ENCODE results near the gene SHLD3.
"Not testable (repeated sequence)": the region's sequence is repeated elsewhere in the genome, so short reads cannot be mapped to it uniquely, and the experiment has no call there.

SHLD3 gene, protein sequence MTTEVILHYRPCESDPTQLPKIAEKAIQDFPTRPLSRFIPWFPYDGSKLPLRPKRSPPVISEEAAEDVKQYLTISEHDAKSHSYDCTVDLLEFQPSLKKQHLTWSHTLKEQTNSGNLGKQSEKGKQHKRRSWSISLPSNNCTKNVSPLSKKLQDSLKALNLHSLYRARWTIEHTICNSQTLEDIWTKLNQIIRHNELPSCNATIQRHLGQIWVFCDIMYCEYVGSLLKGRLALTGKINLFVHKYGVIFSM

DNA sequence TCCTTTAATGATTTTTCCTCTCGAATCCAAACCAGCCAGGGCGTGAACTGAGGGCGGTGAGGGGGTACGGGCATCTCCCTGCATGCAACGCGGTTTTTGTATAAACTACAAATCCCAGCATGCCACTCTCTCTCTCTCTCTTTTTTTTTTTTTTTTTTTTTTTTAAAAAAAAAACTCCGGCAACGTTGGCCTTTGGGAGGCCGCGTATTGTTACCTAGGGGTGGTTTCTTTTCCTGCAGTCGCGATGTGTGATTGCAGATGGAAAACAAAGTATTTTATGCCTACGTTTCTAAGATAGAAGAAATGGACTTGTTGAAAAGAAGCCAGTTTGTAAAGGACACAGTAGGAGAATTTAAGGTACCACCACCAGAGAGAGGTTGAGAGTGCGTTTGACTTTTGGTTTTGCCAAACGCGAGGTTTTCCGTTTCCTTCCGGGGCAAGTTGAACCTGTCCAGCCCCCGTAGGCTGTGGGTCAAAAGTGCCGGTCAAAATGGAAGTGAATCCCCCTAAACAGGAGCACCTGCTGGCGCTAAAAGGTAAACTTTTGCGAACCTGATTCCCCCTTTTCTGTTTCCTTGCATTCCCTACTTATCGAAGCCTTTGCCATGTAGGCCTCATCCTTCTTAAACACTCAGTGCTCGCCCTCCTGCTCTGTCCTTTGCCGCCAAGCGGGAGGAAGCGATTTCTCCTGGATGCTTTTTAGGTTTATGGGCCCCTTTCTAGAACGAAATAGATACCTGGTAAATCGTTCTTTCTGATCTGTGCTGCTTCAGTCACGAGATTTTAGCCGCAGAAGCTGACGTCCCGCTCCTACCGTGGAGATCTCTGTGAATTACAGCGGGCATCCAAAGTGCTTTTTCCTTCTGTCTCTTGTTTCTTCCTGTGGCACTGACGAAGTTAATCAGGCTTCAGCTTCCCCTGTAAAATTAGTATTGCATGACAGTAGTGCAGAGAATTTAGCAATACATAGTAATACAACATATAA, at the start of gene SHLD3, which contains the start of gene TRAPPC13:
SHLD3 (plus strand) TSS at position 457 of the 985 bp plus-strand sequence. CDS start 4,561 bp downstream, outside the sequence.
TRAPPC13 (plus strand) TSS at position 457 of the 985 bp plus-strand sequence; CDS start at position 491, 34 bp downstream.
- peak; percentile 54 to 62 (median 55) for DNase-seq (ENCODE audit: low read depth in 3 of 3, low spot score in 1 of 3)

DNA sequence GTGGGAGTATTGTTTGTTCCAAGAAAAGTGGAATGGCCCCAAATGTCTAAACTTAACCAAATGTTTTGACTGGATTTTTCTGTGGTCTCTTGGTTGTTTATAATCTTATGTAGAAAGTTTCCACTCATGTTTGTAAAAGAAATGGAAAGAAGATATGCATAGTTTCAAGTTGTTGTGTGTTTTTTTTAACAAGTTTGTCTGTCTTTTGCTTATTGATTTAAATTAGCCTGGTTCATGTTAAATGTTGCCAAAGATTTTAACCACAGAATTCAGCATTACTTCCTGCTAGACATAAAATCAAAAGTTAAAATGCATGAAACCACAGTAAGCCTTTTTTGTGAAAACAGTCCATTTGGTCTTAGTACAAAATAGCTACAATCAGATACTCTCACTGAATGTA, 47.7 kb upstream of the SHLD3 start:
- DNase-seq (ENCODE audit: low read depth in 3 of 3, low spot score in 1 of 3) = no peak

DNA sequence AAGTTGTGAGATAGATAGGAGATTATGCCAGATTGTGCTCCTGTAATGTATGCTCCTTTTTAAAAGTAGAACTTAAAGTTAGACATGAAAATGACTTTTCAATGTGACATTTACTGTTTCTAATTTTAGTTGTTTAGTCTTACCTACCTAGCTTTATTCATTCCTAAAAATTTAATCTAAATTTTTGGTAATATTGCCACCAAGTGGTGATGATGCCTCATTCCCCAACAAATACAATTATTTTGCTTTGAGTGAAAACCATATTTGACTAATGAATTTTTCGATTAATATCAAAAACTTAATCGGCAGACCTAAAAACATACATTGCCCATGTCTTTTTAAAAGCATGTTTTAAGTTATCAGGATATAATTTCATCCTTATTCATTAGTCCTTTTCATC, 36.1 kb upstream of the SHLD3 start:
- no peak for DNase-seq (ENCODE audit: low read depth in 3 of 3, low spot score in 1 of 3)

DNA sequence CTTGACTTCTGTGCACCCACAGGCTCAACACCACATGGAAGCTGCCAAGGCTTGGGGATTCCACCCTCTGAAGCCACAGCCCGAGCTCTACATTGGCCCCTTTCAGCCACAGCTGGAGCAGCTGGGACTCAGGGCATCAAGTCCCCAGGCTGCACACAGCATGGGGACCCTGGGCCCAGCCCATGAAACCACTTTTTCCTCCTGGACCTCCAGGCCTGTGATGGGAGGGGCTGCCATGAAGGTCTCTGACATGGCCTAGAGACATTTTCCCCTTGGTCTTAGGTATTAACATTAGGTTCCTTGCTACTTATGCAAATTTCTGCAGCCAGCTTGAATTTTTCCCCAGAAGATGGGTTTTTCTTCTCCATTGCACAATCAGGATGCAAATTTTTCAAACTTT, 23.1 kb upstream of the SHLD3 start:
- not testable (repeated sequence) for DNase-seq (ENCODE audit: low read depth in 3 of 3, low spot score in 1 of 3)

DNA sequence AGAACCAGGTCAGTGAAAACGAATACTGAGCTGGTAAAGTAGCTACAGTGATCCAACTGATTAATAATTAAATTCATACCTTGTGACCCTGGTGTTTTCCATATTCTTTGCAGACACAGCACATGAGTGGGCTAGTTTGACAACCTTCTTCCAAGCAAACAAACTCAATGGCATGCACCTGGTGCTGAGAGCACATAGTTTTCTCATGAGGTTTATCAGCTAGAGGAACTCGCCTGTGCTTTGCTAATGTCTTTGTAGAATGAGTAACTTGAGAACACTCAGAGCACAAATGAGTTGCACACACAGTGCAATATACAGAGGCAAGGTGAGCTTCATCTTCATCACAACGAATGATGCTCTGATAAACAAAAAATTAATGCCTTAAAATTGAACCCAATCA, 13.3 kb upstream of the SHLD3 start:
- DNase-seq (ENCODE audit: low read depth in 3 of 3, low spot score in 1 of 3) = no peak

DNA sequence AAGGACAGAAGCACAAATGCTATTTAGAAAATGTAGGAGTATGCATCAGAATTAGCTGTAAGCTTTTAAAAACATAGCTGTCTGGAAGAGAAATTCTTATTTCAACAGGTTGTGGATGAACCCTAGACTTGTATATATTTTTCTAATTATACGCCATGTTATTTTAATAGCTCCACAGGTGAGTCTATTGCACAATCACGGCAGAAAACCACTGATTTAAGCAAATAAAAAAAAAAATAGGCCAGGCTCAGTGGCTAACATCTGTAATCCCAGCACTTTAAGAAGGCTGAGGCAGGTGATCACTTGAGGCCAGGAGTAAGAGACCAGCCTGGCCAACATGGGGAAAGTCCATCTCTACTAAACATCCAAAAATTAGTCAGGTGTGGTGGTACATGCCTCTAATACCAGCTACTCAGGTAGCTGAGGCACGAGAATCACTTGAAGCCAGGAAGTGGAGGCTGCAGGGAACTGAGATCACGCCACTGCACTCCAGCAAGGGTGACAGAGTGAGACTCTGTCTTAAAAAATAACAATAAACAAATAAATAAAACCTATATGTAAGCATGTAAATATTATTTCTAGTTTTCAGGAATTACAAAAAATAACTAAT, 12.4 kb upstream of the SHLD3 start:
- no peak for DNase-seq (ENCODE audit: low read depth in 3 of 3, low spot score in 1 of 3)

DNA sequence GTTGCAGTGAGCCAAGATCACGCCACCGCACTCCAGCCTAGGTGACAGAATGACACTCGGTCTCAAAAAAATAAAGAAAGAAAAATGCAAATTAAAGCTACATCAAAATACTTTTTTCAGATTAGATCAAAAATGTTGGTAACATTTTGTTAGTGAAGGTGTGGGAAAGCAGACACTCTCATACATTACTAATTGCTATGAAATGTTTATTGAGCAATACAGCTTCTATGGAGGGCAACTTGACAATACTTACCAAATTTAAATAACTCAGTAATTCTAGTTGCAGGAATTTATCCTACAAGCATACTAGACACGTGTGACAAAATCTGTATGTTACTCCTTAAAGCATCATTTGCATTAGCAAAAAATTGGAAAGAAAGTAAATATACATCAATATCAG, 4.8 kb upstream of the SHLD3 start:
- DNase-seq (ENCODE audit: low read depth in 3 of 3, low spot score in 1 of 3) = no peak

DNA sequence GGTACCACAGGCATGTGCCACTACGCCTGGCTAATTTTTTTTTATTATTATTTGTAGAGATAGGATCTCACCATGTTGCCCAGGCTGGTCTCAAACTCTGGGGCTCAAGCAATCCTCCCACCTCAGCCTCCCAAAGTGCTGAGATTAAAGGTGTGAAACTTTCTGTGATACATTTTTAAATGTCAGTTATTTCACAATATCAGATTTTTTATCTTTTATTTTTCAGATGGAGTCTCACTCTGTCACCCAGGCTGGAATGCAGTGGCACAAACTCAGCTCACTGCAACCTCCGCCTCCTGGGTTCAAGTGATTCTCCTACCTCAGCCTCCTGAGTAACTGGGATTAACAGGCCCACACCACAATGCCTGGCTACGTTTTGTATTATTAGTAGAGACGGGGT, 2.9 kb upstream of the SHLD3 start:
- not testable (repeated sequence) for DNase-seq (ENCODE audit: low read depth in 3 of 3, low spot score in 1 of 3)

DNA sequence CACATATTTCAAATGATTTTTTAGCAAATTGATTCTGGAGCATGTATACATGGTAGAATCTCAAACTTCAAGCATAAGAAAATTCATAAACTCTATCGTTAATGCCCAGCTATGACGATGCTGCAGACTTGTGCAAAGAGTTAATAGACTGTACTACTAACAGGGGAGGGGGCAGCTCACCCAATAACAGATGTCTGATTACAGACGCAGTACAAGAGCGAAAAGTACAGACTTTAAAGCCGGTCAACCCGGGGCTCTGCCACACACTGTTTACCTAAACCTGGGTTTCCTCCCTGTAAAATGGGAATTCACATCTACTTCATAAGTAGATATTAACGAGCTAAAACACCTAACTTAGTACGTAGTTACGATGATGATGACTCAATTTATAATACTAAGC, 1.3 kb upstream of the SHLD3 start:
- no peak for DNase-seq (ENCODE audit: low read depth in 3 of 3, low spot score in 1 of 3)

DNA sequence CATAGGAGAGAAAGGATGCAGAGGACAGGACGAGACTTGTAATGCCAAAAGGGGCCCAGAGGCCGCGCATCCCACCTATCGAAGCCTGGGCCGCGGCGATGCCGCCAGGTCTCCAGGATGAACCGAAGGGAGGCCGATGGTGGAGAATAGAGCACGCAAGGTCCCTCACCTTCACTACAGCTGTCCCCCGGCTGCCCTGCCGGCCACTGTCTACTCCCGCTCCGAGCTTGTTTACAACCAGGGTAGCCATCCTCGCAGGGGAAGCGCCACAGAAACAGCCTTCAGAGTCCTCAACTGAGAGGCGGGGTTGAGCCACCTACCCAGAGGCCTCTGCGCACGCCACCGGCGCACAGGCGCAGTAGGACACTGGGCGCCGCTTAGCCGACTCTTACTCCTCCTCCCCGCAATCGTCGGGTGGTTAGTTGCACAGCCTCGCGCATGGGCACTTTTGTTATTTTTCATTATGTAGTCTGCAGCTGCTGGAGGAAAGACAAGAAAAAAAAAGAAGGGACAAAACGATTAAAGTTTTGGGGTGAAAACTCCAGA, 729 bp upstream of the SHLD3 start, which contains the start of gene TRIM23:
TRIM23 (minus strand) TSS at position 309 of the 546 bp plus-strand sequence; CDS start at position 250, 59 bp downstream.
- DNase-seq (ENCODE audit: low read depth in 3 of 3, low spot score in 1 of 3) = peak; percentile 73 to 77 (median 74)

DNA sequence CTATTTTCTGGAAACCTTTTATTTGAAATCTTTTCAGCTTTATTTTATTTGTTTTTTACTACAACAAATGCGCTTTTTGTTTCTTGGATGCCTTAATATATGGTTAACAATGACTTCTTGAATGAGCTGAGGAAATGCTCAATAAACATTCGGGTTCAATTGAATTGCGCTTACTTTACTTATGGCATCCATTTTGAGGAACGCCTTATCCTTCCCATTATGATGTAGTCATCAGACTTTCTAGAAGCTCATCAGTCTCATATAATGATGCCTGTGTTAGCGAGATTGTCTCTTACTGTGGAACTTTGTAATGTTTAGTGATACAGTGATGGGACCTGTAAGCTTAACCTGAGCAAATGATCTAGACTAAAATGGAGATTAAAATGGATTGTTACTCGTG, 916 bp downstream of the SHLD3 start:
- DNase-seq (ENCODE audit: low read depth in 3 of 3, low spot score in 1 of 3) = no peak

DNA sequence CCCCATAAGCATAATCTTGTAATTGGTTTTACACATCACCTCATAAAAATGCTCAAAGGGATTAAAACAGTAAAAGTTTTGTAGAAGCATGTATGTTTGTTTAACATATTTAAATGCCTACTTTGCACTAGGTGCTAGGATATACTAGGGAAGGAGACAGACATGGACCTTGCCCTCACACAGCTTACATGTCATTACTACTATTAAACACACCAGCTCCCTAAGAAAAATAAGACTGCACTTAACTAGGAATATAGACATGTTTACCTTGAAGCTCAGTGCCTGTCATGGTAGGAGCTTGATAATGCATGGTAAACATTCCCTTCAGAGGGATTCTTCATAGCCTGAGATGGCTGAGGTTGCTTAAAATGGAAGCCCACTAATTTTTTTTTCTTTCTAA, 6.2 kb downstream of the SHLD3 start:
- no peak for DNase-seq (ENCODE audit: low read depth in 3 of 3, low spot score in 1 of 3)

DNA sequence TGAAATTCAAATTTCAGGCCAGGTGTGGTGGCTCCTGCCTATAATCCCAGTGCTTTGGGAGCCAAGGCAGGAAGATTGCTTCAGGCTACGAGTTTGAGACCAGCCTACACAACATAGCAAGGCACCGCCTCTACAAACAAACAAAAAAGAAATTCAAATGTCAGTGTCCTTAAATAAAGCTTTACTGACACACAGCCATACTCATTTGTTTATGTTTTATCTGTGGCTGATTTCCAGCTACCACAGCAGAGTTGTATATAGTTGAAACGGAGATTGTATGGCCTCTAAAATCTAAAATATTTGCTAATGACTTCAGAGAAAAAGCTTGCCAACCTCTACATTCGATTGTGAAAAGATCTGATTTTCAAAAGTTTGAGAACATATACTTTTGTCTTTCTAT, 15.4 kb downstream of the SHLD3 start:
- DNase-seq (ENCODE audit: low read depth in 3 of 3, low spot score in 1 of 3) = no peak

DNA sequence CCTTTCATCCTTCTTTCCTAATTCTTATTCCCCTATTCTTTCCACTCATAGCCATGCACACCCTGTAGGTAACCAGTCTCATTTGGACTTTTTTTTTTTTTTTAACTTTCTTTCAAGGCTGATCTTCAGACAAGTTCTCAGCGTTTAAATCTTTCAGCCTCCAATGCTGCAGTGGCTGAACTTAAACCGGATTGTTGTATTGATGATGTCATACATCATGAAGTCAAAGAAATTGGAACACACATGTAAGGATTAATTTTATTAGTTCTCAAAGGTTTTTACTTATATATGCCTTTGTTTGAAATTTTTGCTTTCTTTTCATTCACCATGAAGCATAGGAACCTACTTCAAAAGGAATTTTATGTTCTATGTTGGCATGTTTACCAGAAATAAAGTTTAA, 22.1 kb downstream of the SHLD3 start:
- no peak for DNase-seq (ENCODE audit: low read depth in 3 of 3, low spot score in 1 of 3)

DNA sequence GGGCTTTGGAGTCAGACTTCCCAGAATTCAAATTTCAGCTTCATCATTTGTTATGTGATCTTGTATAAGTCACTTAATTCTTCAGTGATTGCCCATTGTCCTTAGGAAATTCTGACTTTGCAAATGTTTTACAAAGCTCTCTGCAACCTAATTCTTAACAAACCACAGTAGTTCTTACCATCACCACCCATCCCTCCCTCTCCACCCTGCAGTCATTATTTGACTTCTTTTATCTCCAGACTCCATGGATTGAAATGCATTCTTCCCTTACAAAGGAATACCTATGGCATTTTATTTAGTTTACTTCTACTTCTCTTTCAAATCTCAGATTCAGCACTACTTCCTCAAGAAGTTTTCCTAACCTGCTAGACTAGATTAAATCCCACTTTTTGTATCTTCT, 23.1 kb downstream of the SHLD3 start:
- DNase-seq (ENCODE audit: low read depth in 3 of 3, low spot score in 1 of 3) = no peak

DNA sequence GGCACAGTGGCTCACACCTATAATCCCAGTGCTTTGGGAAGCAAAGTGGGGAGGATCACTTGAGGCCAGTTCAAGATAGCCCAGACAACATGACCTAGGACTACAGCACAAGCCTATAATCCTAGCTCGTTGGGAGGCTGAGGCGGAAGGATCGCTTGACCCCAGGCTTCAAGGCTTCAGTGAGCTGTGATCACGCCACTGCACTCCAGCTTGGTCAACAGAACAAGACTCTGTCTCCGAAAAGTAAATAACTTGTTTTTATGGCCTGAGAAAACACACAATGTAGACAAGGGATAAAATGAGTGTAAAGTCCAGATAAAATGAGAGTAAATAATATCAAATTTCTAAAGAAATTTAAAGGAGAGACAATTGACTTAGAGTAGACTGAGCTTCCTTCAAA, 26.3 kb downstream of the SHLD3 start:
- no peak for DNase-seq (ENCODE audit: low read depth in 3 of 3, low spot score in 1 of 3)

DNA sequence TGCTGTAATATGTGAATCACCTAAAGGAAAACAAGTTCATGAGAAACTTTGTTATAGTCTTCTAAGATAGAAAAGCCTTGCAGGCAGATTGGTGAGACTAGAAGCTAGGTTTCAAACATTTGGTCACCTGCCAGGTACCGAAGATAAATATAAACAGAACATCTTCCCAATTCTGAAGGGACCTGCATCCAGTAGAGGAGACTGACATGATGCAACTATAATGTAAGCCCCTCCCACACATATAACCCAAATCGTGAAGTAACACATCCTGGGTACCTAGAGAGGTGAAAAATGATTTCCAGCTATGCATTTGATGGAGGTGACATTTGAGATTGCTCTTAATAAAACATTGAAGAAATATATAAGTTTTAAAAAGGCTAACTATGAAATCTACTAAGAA, 29.9 kb downstream of the SHLD3 start:
- no peak for DNase-seq (ENCODE audit: low read depth in 3 of 3, low spot score in 1 of 3)

DNA sequence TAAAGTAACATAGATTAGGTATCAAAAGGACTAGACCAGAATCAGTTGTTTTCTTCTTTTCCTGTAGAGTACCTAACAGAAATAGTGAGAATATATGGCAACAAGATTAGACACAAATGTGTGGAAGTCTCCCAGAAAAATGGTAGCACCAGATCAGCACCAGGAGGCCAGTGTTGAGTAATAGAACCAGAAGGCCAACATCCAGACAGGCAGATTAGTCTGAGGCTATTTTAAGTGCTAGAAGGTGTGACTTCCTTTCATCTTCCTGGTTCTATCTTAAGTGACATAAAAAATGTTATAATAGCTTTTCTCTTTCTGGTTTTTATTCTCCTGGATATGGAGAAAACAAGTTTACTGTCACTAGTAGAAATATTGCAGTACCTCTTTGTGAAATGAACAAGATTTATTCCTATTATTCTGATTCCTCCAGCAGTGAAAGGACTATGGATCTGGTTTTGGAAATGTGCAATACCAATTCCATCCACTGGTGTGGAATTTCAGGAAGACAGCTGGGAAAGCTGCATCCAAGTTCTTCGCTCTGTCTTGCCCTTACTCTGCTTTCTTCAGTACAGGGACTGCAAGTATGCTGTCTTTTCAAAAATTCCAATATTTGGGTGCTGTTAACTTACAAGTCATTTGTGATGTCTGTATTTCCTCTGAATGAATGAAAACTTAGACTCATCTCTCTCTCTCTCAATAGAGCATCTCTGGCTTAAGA, 39.1 kb downstream of the SHLD3 start:
- DNase-seq (ENCODE audit: low read depth in 3 of 3, low spot score in 1 of 3) = no peak

DNA sequence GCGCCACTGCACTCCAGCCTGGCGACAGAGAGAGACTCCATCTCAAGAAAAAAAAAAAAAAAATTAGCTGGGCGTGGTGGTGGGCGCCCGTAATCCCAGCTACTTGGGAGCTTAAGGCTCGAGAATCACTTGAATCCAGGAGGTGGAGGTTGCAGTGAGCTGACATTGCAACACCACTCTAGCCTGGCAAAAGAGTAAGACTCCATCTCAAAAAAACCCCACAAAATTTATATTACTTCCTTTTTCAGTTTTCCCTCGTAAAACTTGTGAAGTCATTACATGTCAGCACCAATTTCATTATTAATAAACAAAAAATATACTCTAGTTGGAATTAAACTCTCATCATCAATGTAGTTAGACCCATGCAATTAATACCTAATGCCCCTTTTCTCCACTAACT, 43.9 kb downstream of the SHLD3 start:
- DNase-seq (ENCODE audit: low read depth in 3 of 3, low spot score in 1 of 3) = no peak

DNA sequence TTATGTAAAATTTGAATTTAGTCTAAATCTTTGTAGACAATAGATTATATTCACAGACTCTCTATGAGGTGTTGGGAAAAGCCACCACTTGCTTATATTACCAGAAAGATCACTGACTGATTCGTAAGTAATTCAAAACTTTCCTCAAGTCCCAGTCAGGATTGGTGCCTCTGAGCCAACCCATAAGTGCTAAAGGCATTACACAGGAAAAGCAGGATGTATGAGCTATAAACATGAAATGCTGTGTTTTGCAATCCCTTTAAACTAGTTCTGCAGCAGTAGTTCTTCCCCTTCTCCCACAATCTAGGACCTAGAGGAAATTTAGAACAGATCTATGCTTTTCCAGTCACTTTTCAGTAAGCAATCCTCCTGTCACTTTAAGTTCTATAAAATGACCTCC, 48.0 kb downstream of the SHLD3 start:
- DNase-seq (ENCODE audit: low read depth in 3 of 3, low spot score in 1 of 3) = no peak

DNA sequence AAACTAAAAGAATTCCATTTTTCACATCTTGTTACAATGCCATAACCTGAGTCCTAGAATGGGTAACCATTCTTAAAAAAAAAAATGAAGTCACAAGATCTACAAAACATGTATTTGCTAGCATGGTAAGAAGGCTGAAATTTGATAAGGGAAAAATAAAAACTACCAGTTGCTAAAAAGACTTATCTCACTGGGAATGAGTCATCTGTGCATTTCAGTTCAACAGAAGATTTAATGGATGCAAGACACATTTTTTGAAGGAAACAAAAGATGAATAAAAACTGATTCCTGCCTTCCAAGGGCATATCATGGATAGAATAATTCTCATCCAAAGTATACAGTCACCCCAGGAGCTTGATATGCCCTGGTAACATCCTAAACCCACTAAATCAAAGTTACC, 49.9 kb downstream of the SHLD3 start:
- DNase-seq (ENCODE audit: low read depth in 3 of 3, low spot score in 1 of 3) = no peak

All from stimulated activated CD4-positive, alpha-beta T cell treated with anti-CD3 and anti-CD28 coated beads, TNF-alpha, amount 100 ng/mL, for 1 hour (primary cell).